HepG2 (cell line): Measurements from ENCODE around the gene BICDL1. TPM values are rescaled to one million over a fixed set of nuclear protein-coding genes. Genes with fewer than 3 reads are reported as not detected.

ENCODE experiments used
- ATAC-seq: fragments of 200-7000 bp; cut with Tn5 transposase; 3 replicates; pipeline ENCODE4 v1.9.1; 2020; ENCODE audit warnings: mild to moderate bottlenecking, moderate library complexity
- BruUV-seq: library from RNA; stranded (reverse); fragments of 400-500 nt; replicated peaks from 2 replicates; lab custom pipeline; 2021; lab: Mats Ljungman, UMichigan
- CTCF ChIA-PET: fragments of 300-600 bp; formaldehyde crosslinking; extraction: SDS; loops from one replicate; lab custom pipeline; 2021; ENCODE audit warnings: low total read pairs, inconsistent platforms, low intra/inter-chr PET ratio; lab: Yijun Ruan, JAX
- POLR2A ChIA-PET: fragments of 350-600 bp; sonication (Branson Sonifier 250); formaldehyde crosslinking; loops from one replicate; lab custom pipeline; 2020; ENCODE audit warnings: antibody characterized with exemption, inconsistent platforms; lab: Yijun Ruan, JAX
- DNase-seq: peaks from one replicate; pipeline ENCODE4 v3.0.0-alpha.2; 2015; ENCODE audit warnings: low spot score
- FAIRE-seq: peaks from 3 replicates; lab custom pipeline; 2011; peaks lifted over from hg19 to GRCh38; lab: Jason Lieb, UNC
- H2AFZ ChIP-seq: one replicate; pipeline ENCODE4 v1.6.1; 2011; ENCODE audit warnings: low read length, inconsistent platforms
- H3K27ac ChIP-seq: fragments of 300-600 bp; 3 replicates; pipeline ENCODE4 v1.8.0; 2011; ENCODE audit warnings: mixed run types, mild to moderate bottlenecking, mixed read lengths, low read length, inconsistent platforms; ENCODE audit not compliant: insufficient read depth; ENCODE audit errors: extremely low read length
- H3K27me3 ChIP-seq, 2 experiments: fragments of 200-600 bp in 1 of 2; 2 replicates in 1 of 2; 3 replicates in 1 of 2; pipeline versions ENCODE4 v1.6.0 to v1.8.0; 2011; ENCODE audit warnings: low read length in 2 of 2, mild to moderate bottlenecking in 2 of 2, moderate library complexity in 2 of 2, inconsistent platforms in 1 of 2; ENCODE audit not compliant: insufficient read depth in 2 of 2, control insufficient read depth in 1 of 2
- H3K36me3 ChIP-seq, 2 experiments: fragments of 200-600 bp in 1 of 2; replicated peaks in 1 of 2; 2 replicates in 1 of 2; 3 replicates in 1 of 2; pipeline versions ENCODE4 v1.5.1 to v1.8.0; 2011; ENCODE audit warnings: low read length in 2 of 2, inconsistent platforms in 1 of 2; ENCODE audit not compliant: insufficient read depth in 2 of 2, control insufficient read depth in 1 of 2
- H3K4me1 ChIP-seq: 2 replicates; pipeline ENCODE4 v1.5.1; 2012; ENCODE audit warnings: low read length, inconsistent platforms; ENCODE audit not compliant: insufficient read depth
- H3K4me2 ChIP-seq: 2 replicates; pipeline ENCODE4 v1.6.0; 2011; ENCODE audit warnings: low read depth, low read length, inconsistent platforms
- H3K4me3 ChIP-seq, 3 experiments: fragments of 200-600 bp in 1 of 3; sonication (generic), shearing (Covaris generic) in 1 of 3; replicated peaks in 1 of 3; 2 replicates each; pipeline ENCODE4 v1.5.1; 2011 to 2016; ENCODE audit warnings: low read length in 3 of 3, inconsistent platforms in 2 of 3, low read depth in 2 of 3, mild to moderate bottlenecking in 2 of 3, control low read depth in 1 of 3, mixed read lengths in 1 of 3; ENCODE audit not compliant: insufficient read depth in 1 of 3
- H3K79me2 ChIP-seq: one replicate; pipeline ENCODE4 v1.6.1; 2011; ENCODE audit warnings: low read length, inconsistent platforms; ENCODE audit not compliant: insufficient read depth
- H3K9ac ChIP-seq: 2 replicates; pipeline ENCODE4 v1.6.0; 2011; ENCODE audit warnings: mild to moderate bottlenecking, low read depth, low read length, inconsistent platforms; ENCODE audit not compliant: insufficient read depth
- H3K9me3 ChIP-seq: 2 replicates; pipeline ENCODE4 v1.5.1; 2012; ENCODE audit warnings: mild to moderate bottlenecking, low read length
- H4K20me1 ChIP-seq: 2 replicates; pipeline ENCODE4 v1.6.0; 2011; ENCODE audit warnings: inconsistent platforms, mild to moderate bottlenecking, low read length, moderate library complexity; ENCODE audit not compliant: insufficient read depth
- HNRNPH1 ChIP-seq: fragments of 200-400 bp; formaldehyde crosslinking; optimal IDR thresholded peaks from 2 replicates; pipeline ENCODE3; 2017; ENCODE audit warnings: mild to moderate bottlenecking, low read depth, low read length
- NCOA1 ChIP-seq: sonication (generic); formaldehyde crosslinking; IDR thresholded peaks from 2 replicates; pipeline ENCODE4 v1.9.0; 2021; ENCODE audit warnings: missing genetic modification reagents
- SOX5 ChIP-seq: IDR thresholded peaks from 2 replicates; pipeline ENCODE4 v1.6.1; 2016; ENCODE audit warnings: borderline replicate concordance
- SRF ChIP-seq: IDR thresholded peaks from 2 replicates; pipeline ENCODE4 v1.6.1; 2011; ENCODE audit warnings: mild to moderate bottlenecking, low read depth, low read length, moderate library complexity
- TP53 ChIP-seq: sonication (generic); formaldehyde crosslinking; conservative IDR thresholded peaks from 2 replicates; pipeline ENCODE4 v1.4.0; 2020; ENCODE audit warnings: missing genetic modification reagents
- ZNF773 ChIP-seq: sonication (generic); formaldehyde crosslinking; IDR thresholded peaks from 2 replicates; pipeline ENCODE4 v1.4.0; 2020; ENCODE audit warnings: missing genetic modification reagents, borderline replicate concordance
- WGBS: methylation state at CpG from one replicate; pipeline ENCODE4 v1.1.6; 2017; ENCODE audit warnings: low lambda C conversion rate; 5-methylcytosine and 5-hydroxymethylcytosine counted together
- in situ Hi-C: cut with HindIII; loops from 2 replicates; pipeline ENCODE4 v1.10.0; 2017; ENCODE audit warnings: low pct_unique_long_range_greater_than_20kb; ENCODE audit not compliant: extremely low pct_ligation_motif_present
- intact Hi-C: fragments of 100-400 bp; cut with micrococcal nuclease; formaldehyde crosslinking; loops from one replicate; pipeline ENCODE4 v1.10.0; 2022; ENCODE audit not compliant: unreplicated experiment
- polyA plus RNA-seq, 8 experiments: library from polyadenylated mRNA; depleted of rRNA in 3 of 8; stranded (reverse) in 7 of 8; unstranded in 1 of 8; fragments of >200 nt; fragmentation: Illumina TruSeq in 4 of 8; extraction: Trizol in 4 of 8; gene quantifications; 2 replicates each; pipeline versions ENCODE4 v1.2.1 to v1.2.3, GENCODE V29; 2011 to 2016; ENCODE audit warnings: low read depth in 4 of 8, missing spikeins in 1 of 8, mixed read lengths in 1 of 8; ENCODE audit not compliant: insufficient read depth in 1 of 8
- total RNA-seq, 5 experiments: library from RNA; depleted of rRNA; stranded (reverse); fragments of >200 nt; fragmentation: Illumina TruSeq; extraction: Trizol; gene quantifications; 2 replicates each; pipeline ENCODE4 v1.2.3, GENCODE V29; 2016; ENCODE audit warnings: low read depth in 1 of 5
- TF ChIP-seq, protein P1 (sequence below): sonication (generic); formaldehyde crosslinking; IDR thresholded peaks from 2 replicates; pipeline ENCODE4 v1.8.0; 2023; ENCODE audit warnings: mild to moderate bottlenecking, missing genetic modification reagents
- TF ChIP-seq, protein P2 (sequence below): sonication (generic); formaldehyde crosslinking; IDR thresholded peaks from 2 replicates; pipeline ENCODE4 v1.8.0; 2022; ENCODE audit warnings: mild to moderate bottlenecking, missing genetic modification reagents; ENCODE audit not compliant: insufficient replicate concordance
- TF ChIP-seq, protein P3 (sequence below), 2 experiments: sonication (generic) in 1 of 2; formaldehyde crosslinking in 1 of 2; IDR thresholded peaks; 2 replicates each; pipeline versions ENCODE4 v1.6.1 to v1.9.0; 2014 to 2022; ENCODE audit warnings: antibody characterized with exemption in 1 of 2, borderline replicate concordance in 1 of 2, inconsistent platforms in 1 of 2, low read depth in 1 of 2, missing genetic modification reagents in 1 of 2

Gene BICDL1
- total and polyA plus RNA-seq, 2 of the 13 experiments (the other 11 are each of a cell fraction or from before 2014, with no cell fraction given), result 3.6 to 9.7 TPM

DNA sequence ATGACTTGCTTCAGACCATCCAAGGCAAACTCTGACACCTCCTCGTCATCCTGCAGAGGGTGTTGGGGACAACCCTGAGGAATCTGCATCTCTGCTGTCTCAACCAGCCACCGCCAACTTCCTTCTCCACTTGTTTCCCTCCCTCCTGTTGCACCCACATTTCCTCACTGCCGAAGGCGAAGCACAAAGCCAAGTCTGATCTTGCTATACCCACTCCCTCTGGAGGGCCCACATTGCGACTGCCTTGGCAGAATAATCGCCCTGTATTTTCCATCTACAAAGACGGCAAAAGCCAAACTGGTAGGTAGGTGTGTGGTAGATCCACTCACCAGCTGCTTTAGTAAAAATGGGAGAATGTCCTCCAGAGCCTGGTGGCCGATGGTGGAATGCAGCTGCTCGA is 149.3 kb downstream of the BICDL1 start:
- DNase-seq (no peak), ATAC-seq (no peak), FAIRE-seq (no peak)
- no peak overlapping the region for H3K4me3 ChIP-seq
- H3K9ac ChIP-seq, result no peak overlapping the region
- in situ Hi-C loops (no loop called here), intact Hi-C loops (no loop called here)
- H3K4me1 ChIP-seq, result no peaks in the 10 kb centered on the region
- BruUV-seq, result no TSS peak
- no peaks in the 10 kb centered on the region for H3K9me3 ChIP-seq
- 94% methylated on average over 9 of the region's 9 CpGs for WGBS
- H2AFZ ChIP-seq, result no peak overlapping the region
- H3K36me3 ChIP-seq, result peaks cover 72 to 91% of the 10 kb centered on the region in 2 experiments
- TF ChIP-seq NCOA1 (CRISPR knock-in tag), result no peak
- ChIA-PET CTCF (no interaction called here), POLR2A (interaction anchor here (1.3 kb wide), 1 partner anchor 63 kb away, joined by 3 read pairs; the partner anchor contains the start of gene RPLP0)
- no peaks in the 10 kb centered on the region for H3K79me2 ChIP-seq
- H3K27ac ChIP-seq, result no peak overlapping the region
- no peaks in the 10 kb centered on the region for H4K20me1 ChIP-seq
- H3K4me2 ChIP-seq, result no peak overlapping the region
- no peaks in the 10 kb centered on the region for H3K27me3 ChIP-seq

DNA sequence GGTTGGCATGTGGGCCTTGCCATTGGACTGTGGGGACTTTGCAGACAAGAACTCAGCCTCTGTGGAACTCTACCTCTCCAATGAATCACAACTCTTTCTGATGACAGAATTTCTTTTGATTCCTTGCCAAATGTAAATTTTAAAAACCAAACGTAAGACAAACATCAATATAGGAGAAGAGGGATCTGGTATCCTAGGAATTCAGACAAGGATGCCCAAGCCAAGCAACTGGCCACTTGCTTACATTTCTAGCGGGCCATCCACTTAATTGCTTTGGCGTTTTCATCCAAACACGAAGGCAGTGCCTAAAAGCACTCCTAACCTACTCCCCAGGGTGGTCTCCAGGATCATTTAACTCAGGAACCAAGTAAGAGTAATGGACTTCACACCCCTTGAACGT is 150.9 kb downstream of the BICDL1 start:
- no peaks in the 10 kb centered on the region; the same call in 1 of the 2 replicates for H4K20me1 ChIP-seq
- no peak overlapping the region for H2AFZ ChIP-seq
- H3K79me2 ChIP-seq, result no peaks in the 10 kb centered on the region
- POLR2A ChIA-PET, result no interaction called here
- WGBS, result 90% methylated on average over 5 of the region's 5 CpGs
- no peak for FAIRE-seq
- peaks cover 68 to 91% of the 10 kb centered on the region in 2 experiments for H3K36me3 ChIP-seq
- in situ Hi-C loops (no loop called here), intact Hi-C loops (no loop called here)
- DNase-seq, result no peak
- H3K27me3 ChIP-seq, result no peaks in the 10 kb centered on the region
- no peaks in the 10 kb centered on the region for H3K9me3 ChIP-seq
- no peak overlapping the region for H3K9ac ChIP-seq
- H3K4me3 ChIP-seq, result no peak overlapping the region
- CTCF ChIA-PET, result no interaction called here
- ATAC-seq, result no peak
- no peaks in the 10 kb centered on the region for H3K4me1 ChIP-seq
- no peak overlapping the region for H3K4me2 ChIP-seq
- no peak overlapping the region for H3K27ac ChIP-seq
- BruUV-seq, result TSS peak; percentile 19
- TF ChIP-seq, protein P1, sequence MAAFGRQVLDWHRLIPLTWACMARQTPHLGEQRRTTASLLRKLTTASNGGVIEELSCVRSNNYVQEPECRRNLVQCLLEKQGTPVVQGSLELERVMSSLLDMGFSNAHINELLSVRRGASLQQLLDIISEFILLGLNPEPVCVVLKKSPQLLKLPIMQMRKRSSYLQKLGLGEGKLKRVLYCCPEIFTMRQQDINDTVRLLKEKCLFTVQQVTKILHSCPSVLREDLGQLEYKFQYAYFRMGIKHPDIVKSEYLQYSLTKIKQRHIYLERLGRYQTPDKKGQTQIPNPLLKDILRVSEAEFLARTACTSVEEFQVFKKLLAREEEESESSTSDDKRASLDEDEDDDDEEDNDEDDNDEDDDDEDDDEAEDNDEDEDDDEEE (CRISPR knock-in tag), result no peak
- TF ChIP-seq HNRNPH1 (no peak), SRF (no peak), SOX5 (CRISPR knock-in tag) (no peak), ZNF773 (CRISPR knock-in tag) (no peak), TP53 (CRISPR knock-in tag) (no peak)
- TF ChIP-seq, protein P2, sequence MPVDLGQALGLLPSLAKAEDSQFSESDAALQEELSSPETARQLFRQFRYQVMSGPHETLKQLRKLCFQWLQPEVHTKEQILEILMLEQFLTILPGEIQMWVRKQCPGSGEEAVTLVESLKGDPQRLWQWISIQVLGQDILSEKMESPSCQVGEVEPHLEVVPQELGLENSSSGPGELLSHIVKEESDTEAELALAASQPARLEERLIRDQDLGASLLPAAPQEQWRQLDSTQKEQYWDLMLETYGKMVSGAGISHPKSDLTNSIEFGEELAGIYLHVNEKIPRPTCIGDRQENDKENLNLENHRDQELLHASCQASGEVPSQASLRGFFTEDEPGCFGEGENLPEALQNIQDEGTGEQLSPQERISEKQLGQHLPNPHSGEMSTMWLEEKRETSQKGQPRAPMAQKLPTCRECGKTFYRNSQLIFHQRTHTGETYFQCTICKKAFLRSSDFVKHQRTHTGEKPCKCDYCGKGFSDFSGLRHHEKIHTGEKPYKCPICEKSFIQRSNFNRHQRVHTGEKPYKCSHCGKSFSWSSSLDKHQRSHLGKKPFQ (CRISPR knock-in tag), result no peak
- TF ChIP-seq, protein P3, sequence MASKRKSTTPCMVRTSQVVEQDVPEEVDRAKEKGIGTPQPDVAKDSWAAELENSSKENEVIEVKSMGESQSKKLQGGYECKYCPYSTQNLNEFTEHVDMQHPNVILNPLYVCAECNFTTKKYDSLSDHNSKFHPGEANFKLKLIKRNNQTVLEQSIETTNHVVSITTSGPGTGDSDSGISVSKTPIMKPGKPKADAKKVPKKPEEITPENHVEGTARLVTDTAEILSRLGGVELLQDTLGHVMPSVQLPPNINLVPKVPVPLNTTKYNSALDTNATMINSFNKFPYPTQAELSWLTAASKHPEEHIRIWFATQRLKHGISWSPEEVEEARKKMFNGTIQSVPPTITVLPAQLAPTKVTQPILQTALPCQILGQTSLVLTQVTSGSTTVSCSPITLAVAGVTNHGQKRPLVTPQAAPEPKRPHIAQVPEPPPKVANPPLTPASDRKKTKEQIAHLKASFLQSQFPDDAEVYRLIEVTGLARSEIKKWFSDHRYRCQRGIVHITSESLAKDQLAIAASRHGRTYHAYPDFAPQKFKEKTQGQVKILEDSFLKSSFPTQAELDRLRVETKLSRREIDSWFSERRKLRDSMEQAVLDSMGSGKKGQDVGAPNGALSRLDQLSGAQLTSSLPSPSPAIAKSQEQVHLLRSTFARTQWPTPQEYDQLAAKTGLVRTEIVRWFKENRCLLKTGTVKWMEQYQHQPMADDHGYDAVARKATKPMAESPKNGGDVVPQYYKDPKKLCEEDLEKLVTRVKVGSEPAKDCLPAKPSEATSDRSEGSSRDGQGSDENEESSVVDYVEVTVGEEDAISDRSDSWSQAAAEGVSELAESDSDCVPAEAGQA (IDR thresholded peaks at IDR 0.05; ENCODE audit: low read depth), result no peak
- TF ChIP-seq, protein P3 (CRISPR knock-in tag; IDR thresholded peaks at IDR 0.05; ENCODE audit: borderline replicate concordance), result no peak
